ENCODE data around the gene ADAMTS10. TPM values are rescaled to one million over a fixed set of nuclear protein-coding genes. Genes with fewer than 3 reads are reported as not detected.

Gene ADAMTS10
- total RNA-seq: 11.5 TPM
- long read RNA-seq, partial matches to known transcripts: 5 of 10 reads
- long read RNA-seq, other reads (novel, unspliced or antisense): 5 of 10 reads

GRCh38 chr19:8610041-8610935 is at the start of gene ADAMTS10:
Gene ADAMTS10 (minus strand): TSS chr19:8610715. CDS start chr19:8605710, 5,005 bp downstream.
- peak within 1 kb of the TSS; percentile 72 for H3K4me3 ChIP-seq
- peaks cover 25% of the 10 kb centered on the region for H3K27me3 ChIP-seq (ENCODE audit: low read depth)
- H3K4me1 ChIP-seq: peaks cover 29% of the 10 kb centered on the region
- H3K36me3 ChIP-seq: peaks cover 4% of the 10 kb centered on the region
- intact Hi-C loops (cut with micrococcal nuclease): no loop called here
- peak; percentile 51 for DNase-seq
- no peak for TF ChIP-seq CTCF (IDR thresholded peaks at IDR 0.05; ENCODE audit: borderline replicate concordance)
- peak within 1 kb of the TSS; percentile 86 for H3K27ac ChIP-seq (replicated peaks)
- H3K9me3 ChIP-seq (replicated peaks): peaks cover under 1% of the 10 kb centered on the region

GRCh38 chr19:8659905-8660304 is 49.4 kb upstream of the ADAMTS10 start:
- H3K27ac ChIP-seq (replicated peaks): no peak overlapping the region
- no peaks in the 10 kb centered on the region for H3K9me3 ChIP-seq (replicated peaks)
- H3K36me3 ChIP-seq: no peaks in the 10 kb centered on the region
- no peak for TF ChIP-seq CTCF (IDR thresholded peaks at IDR 0.05; ENCODE audit: borderline replicate concordance)
- peaks cover 92% of the 10 kb centered on the region for H3K27me3 ChIP-seq (ENCODE audit: low read depth)
- H3K4me3 ChIP-seq: no peak overlapping the region
- intact Hi-C loops (cut with micrococcal nuclease): loop anchor here (5.0 kb wide), 1 partner anchor 417 kb away; no protein-coding TSS in a partner anchor
- no peak for DNase-seq
- H3K4me1 ChIP-seq: no peaks in the 10 kb centered on the region

GRCh38 chr19:8657869-8658268 is 47.4 kb upstream of the ADAMTS10 start:
- no peak for DNase-seq
- Histone ChIP-seq H3K27ac (replicated peaks) (no peak overlapping the region), H3K36me3 (no peaks in the 10 kb centered on the region), H3K9me3 (replicated peaks) (no peaks in the 10 kb centered on the region), H3K27me3 (ENCODE audit: low read depth) (peaks cover 92% of the 10 kb centered on the region), H3K4me1 (no peaks in the 10 kb centered on the region), H3K4me3 (no peak overlapping the region)
- no peak for TF ChIP-seq CTCF (IDR thresholded peaks at IDR 0.05; ENCODE audit: borderline replicate concordance)
- intact Hi-C loops (cut with micrococcal nuclease): loop anchor here (5.0 kb wide), 1 partner anchor 419 kb away; no protein-coding TSS in a partner anchor

GRCh38 chr19:8655340-8655709 is 44.8 kb upstream of the ADAMTS10 start:
- intact Hi-C loops (cut with micrococcal nuclease): loop anchor here (5.0 kb wide), 1 partner anchor 422 kb away; no protein-coding TSS in a partner anchor
- no peak for DNase-seq
- H3K4me1 ChIP-seq: no peaks in the 10 kb centered on the region
- H3K36me3 ChIP-seq: no peaks in the 10 kb centered on the region
- peaks cover 71% of the 10 kb centered on the region for H3K27me3 ChIP-seq (ENCODE audit: low read depth)
- no peaks in the 10 kb centered on the region for H3K9me3 ChIP-seq (replicated peaks)
- no peak overlapping the region for H3K27ac ChIP-seq (replicated peaks)
- no peak overlapping the region for H3K4me3 ChIP-seq
- no peak for TF ChIP-seq CTCF (IDR thresholded peaks at IDR 0.05; ENCODE audit: borderline replicate concordance)

- TF ChIP-seq CTCF (IDR thresholded peaks at IDR 0.05; ENCODE audit: borderline replicate concordance): peak; percentile 99
- peaks cover 65% of the 10 kb centered on the region for H3K27me3 ChIP-seq (ENCODE audit: low read depth)
- no peaks in the 10 kb centered on the region for H3K9me3 ChIP-seq (replicated peaks)
- no peaks in the 10 kb centered on the region for H3K36me3 ChIP-seq
- DNase-seq: peak; percentile 41
- H3K4me1 ChIP-seq: no peaks in the 10 kb centered on the region
- peak overlapping the region; percentile 39 for H3K4me3 ChIP-seq
- intact Hi-C loops (cut with micrococcal nuclease): loop anchor here (5.0 kb wide), 1 partner anchor 423 kb away; no protein-coding TSS in a partner anchor
- H3K27ac ChIP-seq (replicated peaks): no peak overlapping the region
Observed at GRCh38 chr19:8654591-8655339, 44.2 kb upstream of the ADAMTS10 start.
